ENCODE data around the gene PRSS22.

DNA sequence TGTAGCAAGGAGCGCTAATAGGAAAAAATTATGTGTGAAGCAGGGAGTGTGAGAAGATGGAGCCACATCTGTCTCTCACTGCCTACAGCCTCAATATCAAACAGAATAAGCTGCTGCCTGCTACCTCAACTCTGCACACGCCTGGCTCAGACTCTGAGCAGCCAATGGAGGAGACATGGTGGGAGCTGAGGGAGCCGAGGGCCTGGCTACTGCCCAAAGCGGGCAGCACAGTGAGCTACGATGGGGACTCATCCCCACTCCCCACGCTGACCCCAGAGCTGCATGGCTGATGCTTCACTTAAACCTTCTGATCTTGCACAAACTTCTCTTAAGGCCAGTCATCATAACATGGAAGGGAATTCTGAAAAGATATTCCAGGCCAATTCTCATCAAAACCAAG is 14.0 kb upstream of the PRSS22 start:
- TF ChIP-seq, protein P1, sequence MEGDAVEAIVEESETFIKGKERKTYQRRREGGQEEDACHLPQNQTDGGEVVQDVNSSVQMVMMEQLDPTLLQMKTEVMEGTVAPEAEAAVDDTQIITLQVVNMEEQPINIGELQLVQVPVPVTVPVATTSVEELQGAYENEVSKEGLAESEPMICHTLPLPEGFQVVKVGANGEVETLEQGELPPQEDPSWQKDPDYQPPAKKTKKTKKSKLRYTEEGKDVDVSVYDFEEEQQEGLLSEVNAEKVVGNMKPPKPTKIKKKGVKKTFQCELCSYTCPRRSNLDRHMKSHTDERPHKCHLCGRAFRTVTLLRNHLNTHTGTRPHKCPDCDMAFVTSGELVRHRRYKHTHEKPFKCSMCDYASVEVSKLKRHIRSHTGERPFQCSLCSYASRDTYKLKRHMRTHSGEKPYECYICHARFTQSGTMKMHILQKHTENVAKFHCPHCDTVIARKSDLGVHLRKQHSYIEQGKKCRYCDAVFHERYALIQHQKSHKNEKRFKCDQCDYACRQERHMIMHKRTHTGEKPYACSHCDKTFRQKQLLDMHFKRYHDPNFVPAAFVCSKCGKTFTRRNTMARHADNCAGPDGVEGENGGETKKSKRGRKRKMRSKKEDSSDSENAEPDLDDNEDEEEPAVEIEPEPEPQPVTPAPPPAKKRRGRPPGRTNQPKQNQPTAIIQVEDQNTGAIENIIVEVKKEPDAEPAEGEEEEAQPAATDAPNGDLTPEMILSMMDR (IDR thresholded peaks at IDR 0.05) = no peak
- TF ChIP-seq EP300 (IDR thresholded peaks at IDR 0.05) = no peak
- no peak for TF ChIP-seq POLR2A (IDR thresholded peaks at IDR 0.05)
